ENCODE measurements around the gene FNIP2.

Gene FNIP2

DNA sequence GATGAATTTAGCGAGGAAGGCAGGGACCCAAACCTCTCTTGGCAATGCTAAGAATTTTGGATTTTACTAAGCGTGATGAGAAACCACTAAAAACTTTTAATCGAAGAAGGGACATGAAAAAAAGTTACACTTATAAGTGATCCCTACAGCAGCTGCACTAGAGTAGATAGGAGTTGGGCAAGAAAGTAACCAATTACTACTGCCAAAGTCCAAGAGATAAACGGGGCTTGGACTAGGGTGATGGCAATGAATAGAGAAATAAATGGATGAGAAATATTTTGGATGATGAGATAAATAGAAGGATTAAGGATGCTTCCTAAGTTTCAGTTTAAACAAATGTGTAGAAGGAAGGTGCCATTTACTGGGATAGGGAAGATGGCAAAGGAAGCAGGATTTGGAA is 6.3 kb upstream of the FNIP2 start:
- no peak for DNase-seq (ENCODE audit: low read depth, low spot score)

DNA sequence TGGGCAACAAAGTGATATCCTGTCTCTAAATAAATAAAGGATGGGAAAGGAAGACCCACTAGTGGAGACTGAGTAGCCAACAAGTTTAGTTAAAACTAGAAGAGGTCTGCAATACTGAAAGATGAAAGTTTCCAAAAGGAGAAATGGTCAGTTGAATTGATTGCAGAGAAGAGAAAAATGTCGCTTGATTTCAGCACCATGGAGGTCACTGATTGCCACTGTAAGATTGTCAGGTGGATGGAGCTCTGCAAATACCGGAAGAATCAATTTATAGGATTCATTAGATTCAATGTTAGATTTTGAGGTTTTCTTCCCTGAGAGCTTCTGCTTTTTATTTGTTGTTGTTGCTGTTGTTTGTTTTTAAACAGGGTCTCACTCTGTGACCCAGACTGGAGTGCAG is 5.4 kb upstream of the FNIP2 start:
- DNase-seq (ENCODE audit: low read depth, low spot score), result no peak

DNA sequence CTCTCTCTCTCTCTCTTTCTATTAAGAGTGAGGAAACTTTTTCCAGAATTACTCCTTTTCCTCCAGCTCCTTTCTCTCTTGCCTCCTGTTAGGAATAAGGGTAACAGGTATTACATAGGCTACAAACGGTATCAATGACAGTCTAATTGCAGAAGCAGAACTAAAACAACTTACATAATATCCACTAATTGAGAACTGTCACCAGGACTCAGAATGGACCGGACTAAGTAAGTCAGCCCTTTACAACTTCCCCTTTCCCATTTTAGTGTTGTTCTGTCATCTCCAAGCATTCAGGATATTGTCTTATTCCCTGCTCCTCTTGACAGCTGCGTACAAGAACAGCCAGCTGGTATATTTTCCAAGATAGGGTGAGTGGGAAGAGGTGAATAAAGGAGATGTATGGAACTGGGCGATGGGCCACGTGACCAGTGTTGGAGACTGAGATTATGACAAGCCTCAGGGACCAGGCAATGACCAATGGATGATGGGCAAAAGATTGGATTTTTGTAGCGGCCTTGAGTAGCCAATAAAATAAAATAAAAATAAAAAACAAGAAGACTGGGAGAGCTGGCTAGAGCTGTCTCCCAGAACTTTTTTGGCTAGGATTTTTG is 2.3 kb upstream of the FNIP2 start:
- DNase-seq (ENCODE audit: low read depth, low spot score), result no peak

DNA sequence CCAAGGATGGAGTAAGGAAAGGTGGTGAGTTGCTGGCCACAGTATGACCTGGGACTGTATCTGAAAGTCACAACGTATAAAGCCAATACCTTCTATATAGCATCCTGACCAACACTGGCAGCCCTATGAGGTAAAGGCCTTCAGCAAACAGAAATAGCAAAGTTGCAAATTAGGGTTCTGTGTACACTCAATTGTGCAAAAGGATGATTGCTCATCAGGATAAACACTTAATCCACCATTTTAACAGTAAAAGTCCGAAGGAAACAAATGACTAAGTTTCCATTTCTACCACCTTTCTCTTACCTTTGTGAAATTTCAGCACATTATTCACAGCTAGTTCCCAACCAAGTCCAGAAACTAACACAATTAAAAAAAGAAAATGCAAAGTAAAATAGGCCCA is 1.4 kb upstream of the FNIP2 start:
- DNase-seq (ENCODE audit: low read depth, low spot score), result no peak

DNA sequence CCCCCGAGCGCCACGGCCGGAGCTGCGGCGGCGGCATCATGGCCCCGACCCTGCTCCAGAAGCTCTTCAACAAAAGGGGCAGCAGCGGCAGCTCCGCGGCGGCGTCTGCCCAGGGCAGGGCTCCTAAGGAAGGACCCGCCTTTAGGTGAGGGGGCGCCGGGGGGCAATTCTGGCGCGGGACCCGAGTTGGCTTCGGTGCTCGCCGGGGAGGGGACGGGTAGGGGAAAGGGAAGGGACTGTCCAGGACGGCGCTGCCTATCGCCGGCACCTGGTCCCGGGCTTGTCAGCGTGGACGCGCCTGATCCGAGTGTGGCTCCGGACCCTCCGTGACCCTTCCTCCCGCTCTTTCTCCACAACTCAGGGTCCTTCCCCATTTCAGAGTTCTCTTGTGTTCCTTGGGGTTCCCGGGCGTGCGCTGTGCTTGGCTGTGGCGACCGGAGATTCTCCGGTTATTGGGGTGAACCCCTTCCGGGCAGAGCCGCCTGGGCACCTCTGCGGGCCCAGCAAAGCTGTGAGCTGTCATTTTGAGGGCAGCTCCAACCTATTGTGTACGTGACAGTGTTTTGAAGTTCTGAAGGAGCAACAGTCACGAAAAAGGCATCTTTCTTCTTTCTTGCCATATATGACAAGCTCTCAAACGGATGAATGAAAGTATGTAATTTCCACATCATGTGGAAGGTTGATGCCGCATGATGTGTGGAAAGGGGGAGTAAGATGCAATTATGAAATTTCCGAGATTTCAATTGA is 522 bp downstream of the FNIP2 start:
- DNase-seq (ENCODE audit: low read depth, low spot score), result no peak

DNA sequence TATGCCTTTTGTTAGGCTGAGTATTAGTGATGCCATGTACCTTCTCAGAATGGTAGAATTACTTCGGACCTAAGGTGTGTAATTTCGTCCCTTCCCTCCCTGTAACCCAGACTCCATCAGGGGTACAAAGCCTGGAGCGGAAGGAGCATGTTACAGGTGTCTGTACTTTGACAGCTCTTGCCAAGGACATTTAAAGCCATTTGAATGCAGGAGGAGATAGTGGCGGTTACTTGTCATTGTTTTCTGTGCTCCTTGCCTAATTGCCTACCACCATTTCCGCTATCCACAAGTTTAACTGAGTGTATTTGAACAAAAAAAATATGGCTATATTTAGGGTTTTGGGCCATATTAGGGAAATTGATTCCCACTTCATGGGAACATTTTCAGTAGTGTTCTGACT is 1.8 kb downstream of the FNIP2 start:
- no peak for DNase-seq (ENCODE audit: low read depth, low spot score)

DNA sequence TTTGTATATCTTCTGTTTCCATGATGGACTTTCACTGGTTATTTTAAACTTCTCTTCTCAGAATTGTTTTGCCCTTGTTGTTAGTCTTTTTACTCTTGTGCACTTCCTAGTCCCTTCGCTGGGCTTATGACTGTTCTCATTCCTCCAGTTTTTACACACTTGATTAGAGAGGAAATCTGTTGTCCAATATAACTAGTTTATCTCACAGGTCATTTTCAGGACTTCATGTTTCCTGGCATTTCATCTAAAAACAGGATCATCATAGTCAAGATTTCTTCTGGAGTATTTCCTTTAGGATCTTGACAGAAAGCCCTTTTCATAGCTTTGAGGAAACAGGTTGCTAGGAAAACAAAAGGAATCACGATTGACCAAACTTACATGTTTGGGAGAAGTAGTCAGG is 3.0 kb downstream of the FNIP2 start:
- DNase-seq (ENCODE audit: low read depth, low spot score), result no peak

DNA sequence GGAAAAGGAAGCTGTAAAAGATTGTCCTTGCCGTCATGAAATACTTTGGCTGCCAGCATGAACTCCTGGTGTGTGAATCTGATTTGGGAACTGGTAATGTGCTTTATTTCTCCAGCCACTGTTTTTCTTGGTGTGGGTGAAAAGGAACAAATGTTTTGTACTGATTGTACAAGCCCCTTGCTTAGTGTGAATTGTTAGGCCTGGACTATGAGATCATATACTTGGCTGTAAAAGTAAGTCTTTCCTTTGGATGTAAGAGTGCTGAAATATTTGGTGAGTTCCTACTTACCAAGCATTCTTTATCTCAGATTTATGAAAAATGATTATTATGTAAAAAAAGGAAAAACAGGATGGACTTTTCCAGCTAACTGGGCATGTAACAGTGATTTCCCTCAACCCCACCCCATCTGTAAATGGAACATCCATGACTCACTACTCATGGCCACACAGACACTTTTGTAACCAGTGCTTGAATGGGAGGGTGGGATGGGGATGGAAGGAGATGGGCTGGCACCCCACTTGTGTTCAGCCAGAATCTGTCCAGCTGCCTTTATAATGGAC is 6.3 kb downstream of the FNIP2 start:
- no peak for DNase-seq (ENCODE audit: low read depth, low spot score)

DNA sequence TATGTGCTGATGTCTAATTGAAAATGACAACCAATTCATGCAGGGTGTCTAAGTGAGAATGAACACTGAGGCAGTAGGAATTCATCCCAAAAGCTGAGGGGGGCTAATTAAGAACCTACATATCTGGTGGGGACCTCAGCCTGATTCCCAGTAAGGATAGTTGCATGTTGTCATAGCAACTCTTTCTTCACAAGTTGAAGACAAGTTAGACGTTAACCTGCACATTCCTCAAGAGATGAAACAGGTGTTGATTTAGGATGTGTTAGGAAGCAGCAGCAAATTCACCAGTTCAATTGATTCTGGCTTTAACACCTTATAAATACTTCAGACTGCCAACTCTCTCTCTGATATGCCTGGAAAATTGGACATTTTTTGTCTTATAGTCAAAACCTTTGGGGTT is 7.3 kb downstream of the FNIP2 start:
- no peak for DNase-seq (ENCODE audit: low read depth, low spot score)

DNA sequence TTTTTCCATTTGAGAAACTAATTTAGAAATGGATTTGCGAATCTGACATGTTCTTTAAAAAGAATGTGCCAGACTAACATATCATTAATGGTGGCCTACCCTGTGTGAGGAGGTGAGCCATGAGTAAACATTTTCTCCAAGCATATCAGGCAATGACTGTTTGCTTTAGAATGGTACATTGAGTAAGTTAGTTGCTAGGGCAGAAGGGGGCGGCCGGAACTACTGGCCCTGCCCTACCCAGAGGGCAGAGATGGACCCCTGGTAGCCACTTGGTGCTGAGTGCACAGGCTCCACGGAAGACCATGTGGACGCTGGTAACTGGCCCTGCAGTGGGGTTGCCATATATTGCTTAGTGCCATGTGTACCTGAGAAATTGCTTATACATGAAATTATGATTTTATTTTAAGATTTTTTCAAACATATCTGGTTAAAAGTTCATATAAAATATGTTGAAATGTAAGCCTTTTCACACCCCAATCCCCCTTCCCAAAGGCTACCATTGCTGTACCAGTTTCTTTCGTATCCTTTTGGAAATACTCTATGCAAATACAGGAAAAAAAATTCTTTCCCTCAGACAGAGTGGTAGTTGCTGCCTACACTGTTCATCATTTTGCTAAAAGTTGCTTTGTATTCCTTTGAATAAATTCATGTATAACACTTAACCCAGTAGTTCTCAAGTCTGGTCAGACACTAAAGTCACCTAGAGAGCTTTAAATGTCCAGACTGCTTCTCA is 8.8 kb downstream of the FNIP2 start:
- DNase-seq (ENCODE audit: low read depth, low spot score), result no peak

DNA sequence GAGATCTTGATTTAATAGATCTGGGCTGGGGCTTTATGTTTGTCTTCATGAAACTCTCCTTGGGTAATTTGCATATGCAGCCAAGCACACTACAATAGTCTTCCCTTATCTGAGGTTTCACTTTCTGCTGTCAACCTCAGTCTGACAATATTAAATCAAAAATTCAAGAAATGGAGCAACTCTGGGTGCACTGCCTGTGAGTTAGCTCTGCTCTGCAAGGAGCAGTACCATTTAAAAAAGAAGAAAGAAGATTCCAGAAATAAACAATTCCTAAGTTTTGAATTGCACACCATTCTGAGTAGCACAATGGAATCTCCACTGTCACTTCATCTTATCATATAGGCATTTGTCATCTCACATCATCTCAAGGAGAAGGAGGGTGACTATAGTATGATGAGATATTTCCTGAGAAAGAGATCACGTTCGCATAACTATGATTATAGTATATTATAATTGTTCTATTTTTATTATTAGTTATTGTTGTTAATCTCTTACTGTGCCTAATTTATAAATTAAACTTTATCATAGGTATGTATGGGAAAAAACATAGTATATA is 9.4 kb downstream of the FNIP2 start:
- no peak for DNase-seq (ENCODE audit: low read depth, low spot score)

DNA sequence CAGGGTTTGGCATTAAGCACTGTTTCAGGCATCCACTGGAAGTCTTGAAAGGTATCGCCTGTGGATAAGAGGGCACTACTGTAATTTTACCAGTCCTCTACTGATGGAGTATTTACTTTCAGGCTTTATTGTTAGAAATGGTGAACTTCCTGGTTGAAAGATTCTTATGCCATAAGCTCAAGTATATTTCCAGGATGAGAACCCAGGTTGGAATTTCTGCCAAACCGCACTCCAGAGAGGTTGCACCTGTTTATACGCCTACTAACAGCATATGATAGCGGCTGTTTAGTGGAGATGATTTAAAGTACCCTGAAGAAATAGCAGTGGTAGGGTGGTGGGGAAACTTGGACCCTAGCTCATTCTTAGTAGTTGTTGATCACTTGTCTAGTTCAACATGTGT is 9.9 kb downstream of the FNIP2 start:
- no peak for DNase-seq (ENCODE audit: low read depth, low spot score)

DNA sequence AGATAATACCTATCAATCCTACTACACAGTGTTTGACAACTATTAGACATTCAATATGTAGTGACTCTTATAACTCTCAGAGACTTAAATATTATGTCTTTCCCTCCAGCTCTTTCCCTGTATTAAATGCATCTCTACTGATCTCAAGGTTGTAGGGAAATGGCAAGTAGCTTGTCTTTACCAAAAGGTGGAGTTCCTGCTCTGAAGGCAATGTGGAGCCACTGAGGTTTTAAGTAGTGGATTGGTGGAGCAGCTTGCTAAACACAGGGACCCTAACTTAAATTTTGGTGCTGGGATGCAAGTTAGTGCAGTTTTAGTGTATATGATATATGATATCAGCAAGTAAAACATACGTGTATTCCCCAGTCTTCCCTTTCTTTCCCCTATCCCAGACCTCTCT is 13.1 kb downstream of the FNIP2 start:
- no peak for DNase-seq (ENCODE audit: low read depth, low spot score)

DNA sequence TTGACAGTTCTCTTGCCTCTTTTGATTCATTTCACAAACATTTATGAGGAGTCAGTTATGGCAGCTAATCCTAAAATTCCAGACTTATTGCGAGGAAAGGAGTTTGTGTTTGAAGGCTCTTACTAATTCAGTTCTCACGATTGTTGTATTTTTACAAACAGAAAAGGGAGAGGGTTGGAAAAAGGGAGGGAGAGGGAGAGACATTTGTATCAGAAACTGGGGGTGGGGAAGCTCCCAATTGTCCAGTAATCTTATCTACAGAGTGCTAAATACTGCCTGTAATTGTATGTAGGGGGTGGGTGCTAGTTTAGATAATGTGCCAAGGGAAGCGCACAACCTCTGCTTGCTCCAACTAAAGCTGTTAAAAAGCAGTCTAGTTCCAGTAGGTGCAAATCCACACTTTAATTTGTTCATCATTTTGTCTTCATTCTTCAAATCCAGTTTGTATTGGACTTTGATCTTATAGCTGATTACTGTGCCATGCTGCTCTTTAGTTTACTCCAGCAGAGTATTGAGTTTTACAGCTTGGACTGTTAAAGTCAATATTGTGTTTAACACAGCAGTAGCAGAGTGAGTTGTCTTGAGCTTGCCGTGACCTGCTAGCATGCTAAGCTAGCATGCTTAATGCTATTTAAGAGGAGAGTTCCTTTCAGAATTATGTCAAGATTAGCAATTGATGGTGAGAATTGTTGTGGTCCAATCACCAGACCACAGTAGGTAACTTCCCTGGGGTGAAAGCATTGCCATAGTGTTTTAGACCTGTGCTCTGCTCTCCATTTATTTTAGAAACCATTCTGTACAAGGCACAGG is 13.9 kb downstream of the FNIP2 start:
- DNase-seq (ENCODE audit: low read depth, low spot score), result no peak

DNA sequence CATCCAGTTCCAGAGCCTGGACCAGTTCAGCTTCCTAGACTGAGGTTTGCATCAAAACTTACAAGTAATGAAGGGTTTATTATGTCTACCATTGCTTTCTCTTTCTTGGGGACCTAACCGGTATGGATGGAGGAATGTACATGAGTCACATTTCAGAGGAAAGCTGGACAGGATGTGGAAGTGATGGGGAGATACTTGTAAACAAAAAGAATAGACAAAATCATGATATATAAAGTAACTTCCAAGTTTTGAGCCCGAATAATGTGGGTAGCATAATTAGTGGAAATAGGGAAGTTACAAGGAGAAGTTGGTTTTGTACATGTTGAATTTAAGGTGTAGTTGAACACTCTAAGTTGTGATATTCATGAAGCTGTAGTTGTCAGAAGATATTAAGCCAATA is 15.0 kb downstream of the FNIP2 start:
- no peak for DNase-seq (ENCODE audit: low read depth, low spot score)

DNA sequence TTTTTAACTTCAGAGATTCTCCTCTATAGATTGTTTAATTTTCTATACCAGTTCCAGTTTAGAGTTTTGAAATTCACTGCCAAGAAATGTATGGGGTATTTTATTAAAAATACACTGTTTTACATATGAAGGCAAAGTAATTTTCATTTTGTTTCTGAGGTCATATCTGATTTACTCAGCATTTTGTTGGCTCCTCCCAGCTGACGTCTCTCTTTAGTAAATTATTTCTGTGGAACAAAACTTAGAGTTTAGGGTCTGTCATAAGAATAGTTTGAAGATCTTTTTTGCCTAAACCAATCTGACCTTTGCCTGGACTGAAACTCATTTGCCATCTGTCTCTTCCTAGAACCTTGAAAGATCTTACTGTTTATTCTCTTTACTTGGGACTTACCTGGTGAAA is 16.9 kb downstream of the FNIP2 start:
- DNase-seq (ENCODE audit: low read depth, low spot score), result no peak

DNA sequence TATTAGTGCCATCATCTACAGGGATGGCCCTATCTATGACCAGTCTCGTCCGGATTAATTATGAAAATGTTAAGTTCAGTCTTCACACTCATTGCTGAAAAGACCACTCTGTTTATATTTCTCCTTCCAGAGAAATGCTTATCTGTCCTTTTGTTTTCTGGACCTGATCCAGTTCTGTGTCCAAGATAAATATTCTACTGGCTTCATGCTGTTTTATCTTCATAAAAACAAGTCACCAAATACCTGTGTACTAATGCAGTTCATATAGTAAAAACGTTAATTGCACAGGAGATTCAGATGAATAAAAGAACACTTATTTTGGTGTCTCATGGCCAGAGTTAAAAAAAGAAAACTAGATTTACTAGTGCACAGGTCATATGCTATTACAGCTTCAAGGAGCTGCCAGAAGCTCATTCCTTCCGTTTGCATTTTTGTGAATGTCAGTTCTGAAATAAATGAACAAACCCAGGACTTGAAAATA is 17.3 kb downstream of the FNIP2 start:
- no peak for DNase-seq (ENCODE audit: low read depth, low spot score)

DNA sequence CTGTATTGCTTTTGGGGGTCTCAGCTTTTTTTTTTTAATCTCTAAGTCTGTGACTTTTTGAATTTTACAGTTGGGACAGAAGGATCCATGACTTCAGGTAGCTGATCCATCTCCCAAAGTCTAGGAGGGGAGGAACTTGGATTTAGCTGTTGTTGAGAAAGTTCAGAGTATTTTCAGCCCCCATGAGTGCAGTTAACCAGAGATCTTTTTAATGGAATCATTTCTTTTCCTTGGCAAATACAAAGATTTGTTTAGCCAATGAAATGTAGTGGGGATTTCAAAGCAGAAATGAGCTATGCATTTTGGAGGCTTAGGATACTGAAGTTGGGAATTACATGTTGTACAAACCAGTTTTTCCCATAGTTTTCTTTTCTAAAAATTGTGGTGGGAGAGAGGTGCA is 18.1 kb downstream of the FNIP2 start:
- DNase-seq (ENCODE audit: low read depth, low spot score), result no peak

DNA sequence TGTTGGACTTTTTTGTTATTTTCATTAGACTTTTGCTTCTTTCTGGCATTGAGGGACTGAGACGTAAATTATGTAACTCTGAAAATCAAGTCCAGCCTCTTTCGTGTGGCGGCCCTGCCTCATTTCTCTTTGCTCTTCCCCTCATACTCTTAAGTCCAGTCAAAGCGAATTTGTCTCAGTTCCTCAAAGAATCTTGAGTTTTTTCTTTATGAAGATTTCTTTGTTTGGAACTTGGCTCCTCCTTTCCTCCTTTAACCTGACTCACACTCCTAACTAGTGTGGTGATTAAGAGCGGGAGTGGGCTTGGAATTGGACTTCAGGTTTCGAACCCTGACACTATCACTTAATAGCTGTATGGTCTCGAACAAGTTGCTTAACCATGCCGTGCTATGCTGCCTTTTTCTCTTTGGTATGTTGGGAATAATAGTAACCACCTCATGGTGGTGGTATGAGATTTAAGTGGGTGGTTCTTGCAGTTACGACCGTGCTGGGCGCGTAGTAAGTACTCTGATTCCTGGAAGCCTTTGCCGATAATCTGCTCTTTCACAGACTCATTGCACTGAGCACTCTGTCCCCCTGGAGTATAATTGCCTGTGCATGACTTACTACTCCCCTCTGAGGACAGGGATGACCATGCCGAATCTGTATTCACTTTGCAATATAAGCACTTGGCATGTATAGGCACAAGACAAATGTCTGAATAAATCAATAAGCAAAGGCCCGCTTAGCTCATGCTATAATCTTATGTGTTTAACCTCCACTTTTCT is 19.1 kb downstream of the FNIP2 start:
- DNase-seq (ENCODE audit: low read depth, low spot score), result no peak

DNA sequence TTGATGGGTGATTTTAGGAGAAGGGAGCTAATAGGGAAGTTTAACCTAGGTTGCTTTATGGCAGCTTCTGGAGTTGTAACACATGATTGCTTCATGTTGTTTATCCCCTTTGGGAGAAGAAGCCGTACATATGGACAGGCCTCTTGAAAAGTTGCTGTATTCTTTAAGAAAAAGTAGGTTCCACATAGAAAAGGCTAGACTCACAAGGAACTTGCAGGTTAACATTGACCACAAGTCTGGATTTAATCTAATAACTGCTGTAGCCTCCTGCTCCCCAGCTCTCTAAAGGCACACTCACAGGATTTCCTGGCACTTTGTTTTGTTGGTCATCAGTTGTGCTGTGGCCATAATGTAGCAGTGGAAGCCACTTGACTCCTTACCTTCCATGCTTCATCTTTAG is 19.7 kb downstream of the FNIP2 start:
- DNase-seq (ENCODE audit: low read depth, low spot score), result no peak

DNA sequence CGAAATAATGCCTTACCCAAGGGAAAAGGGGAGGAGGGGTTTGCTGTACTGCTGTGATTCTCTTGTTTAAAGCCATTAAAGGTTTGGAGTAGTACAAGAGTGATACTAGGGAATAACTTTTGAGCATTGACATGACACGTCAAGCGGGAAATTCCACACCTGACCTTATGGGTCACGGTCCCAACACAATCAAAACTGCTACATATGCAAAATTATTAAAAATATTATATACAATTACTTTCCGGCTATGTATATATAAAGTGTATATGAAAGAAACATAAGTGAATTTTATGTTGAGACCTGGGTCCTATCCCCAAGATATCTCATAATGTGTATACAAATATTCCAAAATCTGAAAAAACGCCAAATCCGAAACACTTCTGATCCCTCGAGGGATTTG is 21.0 kb downstream of the FNIP2 start:
- DNase-seq (ENCODE audit: low read depth, low spot score), result no peak
